Lung (tissue), 12 donors: ENCODE results near the gene MED13L. TPM values are rescaled to one million over a fixed set of nuclear protein-coding genes. Genes with fewer than 3 reads are reported as not detected.

Experiments used
- ATAC-seq: fragments of 200-7000 bp; cut with Tn5 transposase; one replicate; pipeline ENCODE4 v1.9.1; 2020; ENCODE audit warnings: moderate number of reproducible peaks; ENCODE audit not compliant: insufficient read depth, low FRiP score
- DNase-seq, 3 donors: peaks; one replicate each; pipeline ENCODE4 v3.0.0-alpha.2; 2013 to 2017
- H3K27ac ChIP-seq, 2 donors: one replicate each; pipeline ENCODE4 v1.5.1; 2013; ENCODE audit warnings: mild to moderate bottlenecking in 2 of 2, moderate library complexity in 2 of 2, control low read depth in 1 of 2, inconsistent platforms in 1 of 2, low read depth in 1 of 2, low read length in 1 of 2
- H3K27me3 ChIP-seq, 3 donors: one replicate each; pipeline ENCODE4 v1.5.1; 2013; ENCODE audit warnings: low read length in 2 of 3; ENCODE audit not compliant: control insufficient read depth in 3 of 3, insufficient read depth in 3 of 3
- H3K36me3 ChIP-seq, 4 donors: one replicate each; pipeline ENCODE4 v1.5.1; 2013; ENCODE audit warnings: low read length in 4 of 4, mild to moderate bottlenecking in 1 of 4, moderate library complexity in 1 of 4; ENCODE audit not compliant: control insufficient read depth in 4 of 4, insufficient read depth in 4 of 4
- H3K4me1 ChIP-seq, 5 donors: one replicate each; pipeline ENCODE4 v1.5.1; 2013; ENCODE audit warnings: low read length in 5 of 5, mild to moderate bottlenecking in 2 of 5, moderate library complexity in 1 of 5; ENCODE audit not compliant: control insufficient read depth in 5 of 5, insufficient read depth in 5 of 5
- H3K4me3 ChIP-seq: one replicate; pipeline ENCODE4 v1.5.1; 2013; ENCODE audit warnings: mild to moderate bottlenecking, control low read depth, moderate library complexity
- H3K9ac ChIP-seq, 2 donors: one replicate each; pipeline ENCODE4 v1.5.1; 2013; ENCODE audit warnings: low read length in 2 of 2, control low read depth in 1 of 2; ENCODE audit not compliant: insufficient read depth in 1 of 2
- H3K9me3 ChIP-seq, 4 donors: one replicate each; pipeline ENCODE4 v1.5.1; 2013; ENCODE audit warnings: low read length in 3 of 4, mild to moderate bottlenecking in 1 of 4, moderate library complexity in 1 of 4; ENCODE audit not compliant: control insufficient read depth in 4 of 4, insufficient read depth in 3 of 4
- CTCF ChIP-seq: IDR thresholded peaks from 2 replicates; pipeline ENCODE4 v1.5.1; 2012; ENCODE audit warnings: mild to moderate bottlenecking; ENCODE audit errors: control extremely low read depth, extremely low read depth
- WGBS, 2 donors: extraction: QIAGEN DNeasy Blood & Tissue Kit; methylation state at CpG; one replicate each; pipeline ENCODE4 v1.1.7; 2013; 5-methylcytosine and 5-hydroxymethylcytosine counted together
- polyA plus RNA-seq, 2 donors: library from polyadenylated mRNA; stranded (reverse); fragments of 200-250 nt; gene quantifications; one replicate each; pipeline ENCODE4 v1.2.1, GENCODE V29; 2013
- total RNA-seq, 2 donors: library from RNA; depleted of rRNA in 1 of 2; stranded (reverse); fragments of >200 nt in 1 of 2; gene quantifications; one replicate each; pipeline ENCODE4 v1.2.1, GENCODE V29; 2014 to 2021
- donor health status: control.
- donor health status: control.
- donor health status: Bipolar disorder and iron deficiency.
- donor health status: healthy.
- donor health status: DM: yes; HTN: yes; CAD: no.

The MED13L gene
- total and polyA plus RNA-seq, 4 donors = 18.2 to 329 (median 71.4) TPM

- H3K9me3 ChIP-seq = no peaks in the 10 kb centered on the region
- H3K27ac ChIP-seq = no peak overlapping the region
- H3K9ac ChIP-seq = no peak overlapping the region
- WGBS, 2 donors = 47 to 52% methylated on average over 3 of the region's 3 CpGs
- H3K4me1 ChIP-seq = peaks cover 7 to 18% (median 11%) of the 10 kb centered on the region in 5 donors
- ATAC-seq (no peak), DNase-seq (no peak)
- TF ChIP-seq CTCF = no peak
- H3K4me3 ChIP-seq = no peak overlapping the region
- no peaks in the 10 kb centered on the region for H3K36me3 ChIP-seq
- H3K27me3 ChIP-seq = no peaks in the 10 kb centered on the region
Observed at GRCh38 chr12:116136340-116136739, 141.2 kb downstream of the MED13L start.

GRCh38 chr12:116135209-116135930 lies 142.1 kb downstream of the MED13L start:
- H3K4me1 ChIP-seq = peaks cover 7 to 25% (median 17%) of the 10 kb centered on the region in 5 donors
- TF ChIP-seq CTCF = no peak
- DNase-seq = no peak
- WGBS, 2 donors = 64 to 68% methylated on average over 3 of the region's 3 CpGs
- no peaks in the 10 kb centered on the region for H3K27me3 ChIP-seq
- H3K9me3 ChIP-seq = no peaks in the 10 kb centered on the region
- peak overlapping the region in 1 of 2 donors; percentile 17 for H3K27ac ChIP-seq
- ATAC-seq = no peak
- H3K4me3 ChIP-seq = no peak overlapping the region
- H3K36me3 ChIP-seq = no peaks in the 10 kb centered on the region
- H3K9ac ChIP-seq = no peak overlapping the region

GRCh38 chr12:116133636-116134214 lies 143.8 kb downstream of the MED13L start:
- WGBS, 2 donors = 37 to 40% methylated on average over 4 of the region's 4 CpGs

More at GRCh38 chr12:116133636-116134214, 143.8 kb downstream of the MED13L start:
- ATAC-seq (no peak), DNase-seq (no peak)
- Histone ChIP-seq H3K27ac (no peak overlapping the region), H3K9me3 (no peaks in the 10 kb centered on the region), H3K27me3 (no peaks in the 10 kb centered on the region), H3K4me3 (no peak overlapping the region), H3K36me3 (no peaks in the 10 kb centered on the region), H3K9ac (no peak overlapping the region), H3K4me1 (peaks cover 7 to 28% (median 20%) of the 10 kb centered on the region in 5 donors)
- TF ChIP-seq CTCF = no peak
